H54 (cell line): ENCODE data around the gene GMEB2.
"Not testable (repeated sequence)": the region's sequence is repeated elsewhere in the genome, so short reads cannot be mapped to it uniquely, and the experiment has no call there.

Experiments
- DNase-seq: peaks from one replicate; pipeline ENCODE4 v3.0.0; 2011; ENCODE audit warnings: low spot score, mixed read lengths; ENCODE audit not compliant: insufficient read length
- FAIRE-seq: peaks from 3 replicates; lab custom pipeline; 2011; peaks lifted over from hg19 to GRCh38; lab: Jason Lieb, UNC
- POLR2A ChIP-seq: IDR thresholded peaks from 2 replicates; pipeline ENCODE4 v1.6.1; 2011; ENCODE audit warnings: low read depth, mild to moderate bottlenecking, low read length

GMEB2 gene

DNA sequence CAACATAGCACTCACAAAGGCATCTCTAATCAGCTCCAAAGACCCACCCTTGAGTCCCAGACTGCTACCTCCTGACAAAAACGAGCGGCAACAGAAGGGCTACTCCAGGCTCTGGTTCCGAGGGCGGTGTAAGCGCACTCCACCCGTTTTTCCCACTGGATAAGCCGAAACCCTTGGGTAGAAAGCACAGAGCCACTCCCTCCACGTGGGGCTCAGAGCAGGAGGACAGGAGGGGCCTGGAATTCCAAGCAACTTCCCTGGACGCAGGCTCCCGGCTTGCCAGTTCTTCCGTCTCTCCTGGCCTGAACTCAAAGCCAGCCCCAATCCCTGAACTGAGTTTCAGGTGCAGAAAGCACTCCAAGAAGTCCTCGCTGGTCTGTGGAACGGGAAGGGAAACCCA is 7.4 kb downstream of the GMEB2 start:
- DNase-seq (no peak), FAIRE-seq (no peak)
- TF ChIP-seq POLR2A: no peak

DNA sequence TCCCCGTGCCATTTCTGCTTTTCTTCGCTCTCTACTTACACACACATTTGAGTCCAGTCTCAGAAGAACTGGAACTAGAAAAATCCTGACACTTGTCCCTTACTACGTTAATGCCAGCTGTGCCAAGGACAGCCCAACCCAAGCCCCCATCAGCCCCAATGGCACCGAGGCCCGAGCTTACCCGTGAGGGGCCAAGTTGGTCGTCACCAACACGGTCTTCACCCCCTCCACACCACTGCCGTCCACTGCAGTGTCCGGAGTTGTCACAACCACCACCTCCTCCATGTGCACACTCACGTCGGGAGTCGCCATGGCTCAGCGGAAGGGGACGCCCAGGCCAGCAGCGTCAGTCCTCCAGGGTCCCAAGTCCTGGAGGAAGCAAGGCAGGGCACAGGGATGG is 7.8 kb downstream of the GMEB2 start:
- no peak for TF ChIP-seq POLR2A
- FAIRE-seq: no peak

DNA sequence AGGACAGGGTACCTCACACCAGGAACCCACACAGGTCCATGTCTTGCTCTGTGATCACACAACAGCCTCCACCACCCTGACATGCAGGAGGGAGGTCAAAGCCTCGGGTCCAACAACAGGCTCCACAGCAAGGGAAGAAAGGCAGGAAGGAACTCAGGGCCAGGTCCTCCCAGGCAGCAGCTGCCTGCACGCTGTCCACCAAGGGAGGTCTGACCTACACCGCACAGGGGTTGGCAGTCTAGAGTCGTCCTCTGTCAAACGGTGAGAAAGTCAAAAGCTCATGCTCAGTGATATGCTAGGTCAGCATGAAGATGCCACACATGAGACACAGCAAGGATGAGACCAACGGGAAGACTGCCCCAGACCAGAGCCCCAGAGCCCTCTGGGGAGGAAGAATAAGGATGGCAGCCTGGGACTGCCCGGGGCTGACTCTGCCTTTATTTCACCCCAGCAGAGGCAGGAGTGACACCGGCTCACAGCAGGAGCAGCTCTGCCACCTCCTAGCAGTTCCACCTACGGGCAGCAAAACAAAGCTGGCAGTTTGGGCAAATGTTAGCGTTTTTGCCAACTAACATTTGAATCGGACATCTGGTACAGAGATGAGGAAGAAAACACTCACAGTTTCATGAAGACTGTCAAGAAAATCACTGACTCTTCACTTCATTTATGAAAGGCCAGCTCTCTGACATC is 8.5 kb downstream of the GMEB2 start:
- FAIRE-seq (no peak), DNase-seq (no peak)
- TF ChIP-seq POLR2A: no peak

More for the DNA sequence above, 7.8 kb downstream of the GMEB2 start:
- no peak for DNase-seq

DNA sequence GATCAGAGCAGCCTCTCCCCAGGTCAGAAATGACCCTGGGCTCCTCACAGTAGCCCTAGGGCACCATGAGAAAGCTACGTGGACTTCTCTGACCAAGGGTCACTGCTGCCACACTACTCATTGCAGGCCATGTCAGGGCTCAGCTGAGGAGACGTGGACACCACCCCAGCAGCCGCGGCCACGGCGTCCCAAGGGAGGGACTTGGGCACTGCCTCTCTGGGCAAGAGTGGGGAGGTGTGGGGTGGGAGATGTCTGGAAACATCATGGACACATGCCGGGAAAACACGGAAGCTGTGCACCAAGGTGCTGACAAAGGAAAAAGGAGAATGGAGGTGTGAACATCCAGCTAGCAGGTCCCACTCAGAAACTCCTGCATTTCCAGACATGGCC is 9.0 kb downstream of the GMEB2 start:
- DNase-seq (no peak), FAIRE-seq (no peak)
- no peak for TF ChIP-seq POLR2A

DNA sequence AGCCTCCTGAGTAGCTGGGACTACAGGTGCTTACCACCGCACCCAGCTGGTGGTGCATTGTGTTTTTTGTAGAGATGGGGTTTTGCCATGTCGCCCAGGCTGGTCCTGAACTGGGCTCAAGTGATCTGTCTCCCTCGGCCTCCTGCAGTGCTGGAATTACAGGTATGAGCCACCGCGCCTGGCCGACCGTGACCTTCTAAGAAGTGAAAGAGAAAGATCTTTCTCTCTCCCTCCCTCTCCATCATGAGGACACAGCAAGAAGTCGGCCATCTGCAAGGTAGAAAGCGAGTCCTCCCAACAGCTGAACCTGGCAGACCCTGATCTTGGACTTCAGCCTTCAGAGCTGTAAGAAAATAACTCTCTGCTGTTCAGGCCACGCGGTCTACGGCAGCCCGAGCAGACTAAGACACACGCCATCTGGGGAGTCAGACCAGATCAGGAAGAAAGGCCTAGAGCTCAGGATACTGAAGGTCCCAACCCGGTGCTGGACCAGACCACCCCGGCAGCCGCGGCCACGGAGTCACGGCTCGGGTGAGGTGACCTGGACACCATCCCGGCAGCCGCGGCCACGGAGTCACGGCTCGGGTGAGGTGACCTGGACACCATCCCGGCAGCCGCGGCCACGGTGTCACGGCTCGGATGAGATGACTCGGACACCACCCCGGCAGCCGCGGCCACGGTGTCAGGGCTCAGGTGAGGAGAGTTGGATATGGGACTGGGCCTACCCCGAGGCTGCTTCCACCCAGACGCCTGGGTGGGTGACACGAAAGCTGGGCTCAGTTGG is 9.6 kb downstream of the GMEB2 start:
- TF ChIP-seq POLR2A: no peak
- DNase-seq (no peak), FAIRE-seq (no peak)

DNA sequence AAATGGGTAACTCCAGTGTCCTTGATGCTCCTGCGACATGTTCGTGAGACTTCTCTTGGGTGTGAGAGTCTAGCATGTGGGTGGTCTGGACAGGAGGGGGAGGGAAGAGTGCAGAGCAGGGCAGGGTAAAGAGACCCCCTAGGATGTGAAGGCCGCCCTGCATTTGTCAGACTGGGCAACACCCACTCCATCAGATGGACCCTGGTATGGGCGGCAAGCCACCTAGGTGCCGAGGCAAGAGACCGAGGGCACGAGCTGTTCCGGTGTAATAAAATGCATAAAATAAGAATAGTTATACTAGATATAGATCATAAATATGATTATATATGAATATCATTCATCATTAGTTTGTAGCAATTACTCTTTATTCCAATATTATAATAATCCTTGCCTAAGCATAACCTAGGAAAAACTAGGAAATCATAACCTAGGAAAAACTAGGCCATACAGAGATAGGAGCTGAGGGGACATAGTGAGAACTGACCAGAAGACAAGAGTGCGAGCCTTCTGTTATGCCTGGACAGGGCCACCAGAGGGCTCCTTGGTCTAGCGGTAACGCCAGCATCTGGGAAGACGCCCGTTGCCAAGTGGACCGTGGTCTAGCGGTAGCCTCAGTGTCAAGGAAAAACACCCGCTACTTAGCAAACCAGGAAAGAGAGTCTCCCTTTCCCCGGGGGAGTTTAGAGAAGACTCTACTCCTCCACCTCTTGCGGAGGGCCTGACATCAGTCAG is 12.9 kb downstream of the GMEB2 start:
- FAIRE-seq, DNase-seq: not testable (repeated sequence)

DNA sequence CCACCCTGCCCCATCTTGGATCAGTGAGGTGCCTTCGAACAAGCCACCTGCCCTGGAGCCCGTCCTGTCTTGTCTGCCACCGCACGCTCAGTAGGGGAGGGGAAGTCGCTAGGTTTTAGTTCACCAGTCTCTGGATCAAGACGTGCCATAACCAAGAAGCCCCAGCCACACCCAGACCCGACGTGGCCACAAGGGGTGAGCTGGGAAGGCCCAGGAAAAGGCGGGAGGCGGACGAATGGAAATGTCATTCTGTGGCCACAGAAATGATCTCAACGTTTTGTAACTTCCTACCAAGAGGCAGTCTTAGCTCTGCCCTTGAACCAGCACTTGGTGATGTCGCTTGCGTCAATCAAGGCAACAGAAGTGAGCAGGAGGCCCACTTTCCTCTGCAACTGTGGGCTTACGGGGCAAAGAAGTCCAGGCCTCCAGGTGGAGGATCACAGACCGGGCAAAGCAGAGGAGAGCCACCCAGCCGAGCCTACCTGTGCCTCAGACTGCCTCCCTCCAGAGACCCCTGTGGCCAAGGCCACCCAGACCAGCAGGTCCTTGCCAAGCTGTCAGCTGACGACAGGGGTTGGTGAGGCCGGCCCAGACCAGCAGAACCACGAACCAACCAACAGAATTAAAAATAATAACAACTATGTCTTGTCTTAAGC is 14.5 kb downstream of the GMEB2 start:
- TF ChIP-seq POLR2A: no peak
- DNase-seq (no peak), FAIRE-seq (no peak)

DNA sequence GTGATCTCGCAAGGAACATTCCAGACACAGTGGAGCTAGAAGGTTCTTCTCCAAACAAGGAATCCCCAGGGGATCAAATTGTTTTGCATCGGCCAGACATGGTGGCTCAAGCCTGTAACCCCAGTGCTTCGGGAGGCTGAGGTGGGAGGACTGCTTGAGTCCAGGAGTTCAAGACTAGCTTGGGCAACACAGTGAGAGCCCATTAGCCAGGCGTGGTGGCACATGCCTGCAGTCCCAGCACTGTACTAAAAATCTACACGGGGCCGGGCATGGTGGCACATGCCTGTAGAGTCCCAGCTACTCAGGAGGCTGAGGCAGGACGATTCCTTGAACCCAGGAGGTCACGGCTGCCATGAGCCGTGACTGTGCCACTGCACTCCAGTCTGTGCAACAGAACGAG is 15.3 kb downstream of the GMEB2 start:
- DNase-seq (no peak), FAIRE-seq (no peak)
- no peak for TF ChIP-seq POLR2A

DNA sequence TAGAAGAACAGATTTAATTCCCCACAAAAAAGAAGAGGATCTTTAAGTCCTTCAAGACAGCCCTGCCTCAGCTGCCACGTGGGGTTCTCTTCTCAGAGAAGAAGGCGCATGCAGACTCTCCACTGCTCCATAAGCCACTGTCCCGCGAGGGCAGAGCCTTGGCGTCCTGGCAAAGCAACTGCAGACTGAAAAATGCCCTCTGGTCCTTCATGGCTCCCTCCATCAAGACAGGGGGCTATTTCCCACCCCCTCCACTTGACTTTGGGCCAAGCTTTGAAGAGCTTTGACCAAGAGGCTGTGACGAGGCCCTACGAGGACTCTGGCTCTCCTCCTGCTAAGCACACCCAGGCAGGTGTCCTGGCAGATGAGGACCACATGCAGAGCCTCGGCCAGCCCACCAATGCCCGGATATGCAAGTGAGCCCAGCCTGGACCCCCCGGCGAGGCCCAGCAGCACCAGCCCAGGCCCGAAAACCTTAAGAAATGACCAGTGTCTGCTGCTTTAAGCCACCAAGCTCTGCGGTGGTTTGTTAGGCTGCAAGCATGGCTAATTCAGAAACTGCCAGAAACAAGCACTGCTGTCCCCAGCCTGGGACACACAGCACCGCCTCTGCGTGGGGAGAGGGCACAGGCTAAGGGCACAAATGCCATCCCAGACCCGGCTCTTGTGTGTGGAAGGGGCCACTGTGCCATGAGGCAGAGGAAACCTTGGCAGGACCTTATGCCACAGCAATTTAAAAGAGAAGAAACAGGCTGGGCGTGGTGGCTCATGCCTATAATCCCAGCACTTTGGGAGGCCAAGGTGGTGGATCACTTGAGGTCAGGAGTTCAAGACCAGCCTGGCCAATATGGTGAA is 16.1 kb downstream of the GMEB2 start:
- TF ChIP-seq POLR2A: no peak
- DNase-seq: no peak
- FAIRE-seq: no peak

DNA sequence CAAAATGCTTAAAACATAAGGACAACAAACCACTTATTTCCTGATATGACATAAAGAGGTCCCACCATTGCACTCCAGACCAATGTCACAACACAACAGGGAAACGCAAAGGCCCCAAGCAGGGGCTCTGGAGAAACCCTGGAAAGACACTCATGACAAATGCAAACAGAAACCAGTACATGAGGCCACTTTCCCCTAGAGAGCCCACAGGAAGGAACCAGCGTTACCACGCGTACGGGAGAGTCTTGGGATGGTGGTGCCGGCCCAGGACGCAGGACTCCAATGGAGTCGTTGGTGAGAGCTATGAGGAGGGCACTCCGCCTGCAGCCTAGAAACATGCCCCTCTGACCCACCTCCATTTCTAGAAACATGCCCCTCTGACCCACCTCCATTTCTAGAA is 20.2 kb downstream of the GMEB2 start:
- FAIRE-seq (no peak), DNase-seq (no peak)
- no peak for TF ChIP-seq POLR2A

DNA sequence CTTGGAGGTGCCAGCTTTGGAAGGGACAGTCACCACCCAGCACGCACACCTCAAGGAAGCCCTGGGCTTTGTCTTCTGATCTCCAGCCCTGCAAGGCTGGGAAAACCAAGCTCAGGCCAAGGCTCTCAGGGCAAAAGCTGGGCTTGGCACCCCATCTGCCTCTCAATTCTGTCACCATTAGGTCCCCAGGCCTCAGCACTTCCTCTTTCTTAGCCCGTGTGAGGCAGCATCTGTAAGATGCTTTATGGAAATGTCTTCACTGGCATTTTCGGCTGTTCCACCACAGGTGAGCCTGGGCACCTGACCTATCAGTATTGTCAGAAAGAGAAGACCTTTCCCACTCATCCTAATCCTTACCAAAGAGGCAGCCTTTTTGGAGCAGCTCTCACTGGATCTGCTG is 24.6 kb downstream of the GMEB2 start:
- TF ChIP-seq POLR2A: no peak
- FAIRE-seq: no peak
- DNase-seq: no peak

DNA sequence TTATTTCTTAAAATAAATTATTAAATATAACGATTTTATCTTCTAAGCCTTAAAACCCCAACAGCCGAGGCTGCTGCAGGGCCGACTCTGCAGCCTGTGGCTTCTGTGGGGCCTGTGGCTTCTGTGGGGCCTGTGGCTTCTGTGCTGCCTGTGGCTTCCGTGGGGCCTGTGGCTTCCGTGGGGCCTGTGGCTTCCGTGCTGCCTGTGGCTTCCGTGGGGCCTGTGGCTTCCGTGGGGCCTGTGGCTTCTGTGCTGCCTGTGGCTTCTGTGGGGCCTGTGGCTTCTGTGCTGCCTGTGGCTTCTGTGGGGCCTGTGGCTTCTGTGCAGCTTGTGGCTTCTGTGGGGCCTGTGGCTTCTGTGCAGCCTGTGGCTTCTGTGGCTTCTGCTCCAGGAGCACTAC is 25.2 kb downstream of the GMEB2 start:
- DNase-seq, FAIRE-seq: not testable (repeated sequence)

DNA sequence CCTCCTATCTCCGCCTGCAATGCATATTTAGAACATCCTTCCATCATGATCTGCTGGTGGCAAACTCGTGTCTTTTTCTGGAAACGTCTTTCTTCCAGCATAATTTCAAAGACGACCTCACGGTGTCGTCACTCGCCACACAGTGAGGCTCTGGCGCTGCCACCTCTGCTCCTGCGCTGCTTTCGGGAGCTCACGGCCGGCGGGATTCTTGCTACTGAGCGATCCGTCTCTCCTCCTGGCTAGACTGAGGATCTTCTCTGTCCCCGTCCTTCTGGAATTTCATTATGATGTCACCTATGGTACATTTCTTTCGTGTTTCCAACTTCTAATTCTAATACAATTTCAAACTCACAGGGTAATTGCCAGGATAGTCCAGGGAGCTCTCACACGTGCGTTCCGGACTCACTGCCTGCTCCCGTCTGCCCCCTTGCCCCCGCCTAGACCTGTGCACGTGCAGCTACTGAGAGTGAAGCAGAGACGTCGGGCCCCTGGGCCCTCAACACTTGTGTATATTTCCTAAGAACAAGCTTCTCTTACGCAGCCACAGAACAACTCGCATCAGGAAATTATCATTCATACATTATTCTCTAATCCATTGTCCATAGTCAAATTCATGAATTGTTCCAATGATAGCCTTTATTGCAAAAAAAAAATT is 27.4 kb downstream of the GMEB2 start:
- DNase-seq (no peak), FAIRE-seq (no peak)
- no peak for TF ChIP-seq POLR2A
